NCI-H2196 treated with DMSO at 0.1 percent for 48 hours (cell line): Measurements from ENCODE around the gene NPY5R.

ENCODE experiments used
- DNase-seq: peaks from one replicate; lab custom pipeline; 2025; ENCODE audit not compliant: unreplicated experiment; lab: John Stamatoyannopoulos, UW

The NPY5R gene

GRCh38 chr4:163343604-163344146 lies at the start of gene NPY5R:
Gene NPY5R (plus strand): TSS chr4:163343892. CDS start chr4:163350274, 6,382 bp downstream.
- no peak for DNase-seq

GRCh38 chr4:163295138-163295537 lies 48.6 kb upstream of the NPY5R start:
- no peak for DNase-seq

GRCh38 chr4:163300445-163300844 lies 43.2 kb upstream of the NPY5R start:
- no peak for DNase-seq

GRCh38 chr4:163303069-163303468 lies 40.6 kb upstream of the NPY5R start:
- no peak for DNase-seq

- DNase-seq, result no peak
These were observed 34.2 kb upstream of the NPY5R start for GRCh38 chr4:163309466-163309865.

- DNase-seq, result no peak
These were observed 26.6 kb upstream of the NPY5R start for GRCh38 chr4:163317110-163317509.

GRCh38 chr4:163330916-163331628 lies 12.6 kb upstream of the NPY5R start:
- no peak for DNase-seq

GRCh38 chr4:163331629-163332376 lies 11.9 kb upstream of the NPY5R start:
- no peak for DNase-seq

- no peak for DNase-seq
These were observed 10.9 kb upstream of the NPY5R start, which contains the start of gene NPY1R for GRCh38 chr4:163332526-163333406. Gene NPY1R (minus strand): TSS chr4:163332596. CDS start chr4:163326554, 6,042 bp downstream.

- DNase-seq, result no peak
These were observed 8.3 kb upstream of the NPY5R start for GRCh38 chr4:163335384-163335783.

GRCh38 chr4:163344147-163345125 lies 744 bp downstream of the NPY5R start:
- no peak for DNase-seq

- DNase-seq, result no peak
These were observed 7.0 kb downstream of the NPY5R start for GRCh38 chr4:163350672-163351071.

GRCh38 chr4:163353054-163353453 lies 9.4 kb downstream of the NPY5R start:
- DNase-seq, result no peak

- DNase-seq, result no peak
These were observed 12.4 kb downstream of the NPY5R start for GRCh38 chr4:163356104-163356503.

- DNase-seq, result no peak
These were observed 24.0 kb downstream of the NPY5R start for GRCh38 chr4:163367651-163368050.

GRCh38 chr4:163372029-163372428 lies 28.3 kb downstream of the NPY5R start:
- no peak for DNase-seq

- DNase-seq, result no peak
These were observed 35.0 kb downstream of the NPY5R start for GRCh38 chr4:163378661-163379060.

- DNase-seq, result no peak
These were observed 37.0 kb downstream of the NPY5R start for GRCh38 chr4:163380703-163381102.

GRCh38 chr4:163382178-163382869 lies 38.6 kb downstream of the NPY5R start:
- no peak for DNase-seq
